ENCODE measurements around the gene ICA1.

ICA1 gene

DNA sequence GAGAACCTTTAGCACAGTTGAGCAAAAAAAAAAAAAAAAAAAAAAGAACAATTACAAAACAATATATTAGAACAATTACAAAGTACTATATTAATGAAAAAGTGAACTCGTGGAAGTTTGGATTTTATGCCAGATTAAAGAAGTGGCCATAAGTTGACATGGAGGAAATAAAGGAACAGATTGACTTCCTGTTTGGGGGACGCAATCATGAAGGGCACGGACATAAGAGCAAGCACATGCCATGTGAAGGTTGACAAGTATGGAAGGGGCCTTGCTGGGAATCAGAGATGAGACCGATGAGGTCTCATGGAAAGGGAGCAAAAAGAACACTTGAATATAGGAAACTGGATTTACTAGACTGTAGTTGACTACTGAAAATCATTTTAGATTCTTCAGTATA lies 61.7 kb downstream of the ICA1 start:
- no peak for DNase-seq (ENCODE audit: low spot score)
- in situ Hi-C loops (cut with MboI; ENCODE audit: low pct_unique_long_range_greater_than_20kb, low sequenced_read_pairs, unreplicated experiment), result loop anchor here (25.0 kb wide), 2 partner anchors 538 to 763 kb away; no protein-coding TSS in a partner anchor
- TF ChIP-seq CTCF (IDR thresholded peaks at IDR 0.05; ENCODE audit: extremely low read depth, insufficient read depth, missing control alignments), result no peak

GRCh38 chr7:8197994-8198698 lies 63.8 kb downstream of the ICA1 start:
- TF ChIP-seq CTCF (IDR thresholded peaks at IDR 0.05; ENCODE audit: extremely low read depth, insufficient read depth, missing control alignments), result no peak
- no peak for DNase-seq (ENCODE audit: low spot score)
- in situ Hi-C loops (cut with MboI; ENCODE audit: low pct_unique_long_range_greater_than_20kb, low sequenced_read_pairs, unreplicated experiment), result no loop called here

DNA sequence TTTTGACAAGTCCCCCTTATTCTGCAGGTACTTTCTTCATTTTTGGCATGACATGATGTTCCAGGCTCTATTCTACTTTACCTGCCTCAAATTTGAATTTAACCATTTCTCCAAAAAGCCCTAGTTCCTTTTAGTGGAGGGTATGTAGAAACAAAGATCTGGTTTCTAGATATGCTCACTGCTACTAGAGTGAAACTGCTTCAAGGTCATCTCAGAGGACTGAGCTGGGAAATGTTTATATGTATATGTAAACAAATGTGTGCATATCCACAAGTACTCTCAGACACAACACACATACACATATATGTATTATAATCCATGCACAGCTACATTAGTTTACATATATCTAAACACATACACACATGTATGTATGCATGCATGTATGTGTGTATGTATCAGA lies 69.1 kb downstream of the ICA1 start:
- in situ Hi-C loops (cut with MboI; ENCODE audit: low pct_unique_long_range_greater_than_20kb, low sequenced_read_pairs, unreplicated experiment), result no loop called here
- no peak for DNase-seq (ENCODE audit: low spot score)
- no peak for TF ChIP-seq CTCF (IDR thresholded peaks at IDR 0.05; ENCODE audit: extremely low read depth, insufficient read depth, missing control alignments)

GRCh38 chr7:8190119-8190895 lies 71.7 kb downstream of the ICA1 start:
- TF ChIP-seq CTCF (IDR thresholded peaks at IDR 0.05; ENCODE audit: extremely low read depth, insufficient read depth, missing control alignments), result peak; percentile 68
- peak; percentile 63 for DNase-seq (ENCODE audit: low spot score)
- in situ Hi-C loops (cut with MboI; ENCODE audit: low pct_unique_long_range_greater_than_20kb, low sequenced_read_pairs, unreplicated experiment), result no loop called here

- DNase-seq (ENCODE audit: low spot score), result no peak
- no peak for TF ChIP-seq CTCF (IDR thresholded peaks at IDR 0.05; ENCODE audit: extremely low read depth, insufficient read depth, missing control alignments)
- in situ Hi-C loops (cut with MboI; ENCODE audit: low pct_unique_long_range_greater_than_20kb, low sequenced_read_pairs, unreplicated experiment), result no loop called here
Observed at GRCh38 chr7:8189625-8190024, 72.3 kb downstream of the ICA1 start.

- DNase-seq (ENCODE audit: low spot score), result no peak
- TF ChIP-seq CTCF (IDR thresholded peaks at IDR 0.05; ENCODE audit: extremely low read depth, insufficient read depth, missing control alignments), result no peak
- in situ Hi-C loops (cut with MboI; ENCODE audit: low pct_unique_long_range_greater_than_20kb, low sequenced_read_pairs, unreplicated experiment), result no loop called here
Observed at GRCh38 chr7:8185926-8186683, 75.9 kb downstream of the ICA1 start.
